Measurements from ENCODE around the gene IRGC. TPM values are rescaled to one million over a fixed set of nuclear protein-coding genes. Genes with fewer than 3 reads are reported as not detected.

IRGC gene
- total and polyA plus RNA-seq, 2 donors (not counting 3 experiments of a cell fraction or from before 2014, with no cell fraction given): not detected

- intact Hi-C loops (cut with micrococcal nuclease) (no loop called here), dilution Hi-C loops (cut with MboI; ENCODE audit: extremely low pct_ligation_motif_present, low sequenced_read_pairs) (no loop called here)
- Histone ChIP-seq H3K9ac (replicated peaks; ENCODE audit: extremely low read depth, insufficient read depth, low read length) (no peak overlapping the region), H4K20me1 (replicated peaks; ENCODE audit: control insufficient read depth, extremely low read depth, insufficient read depth, low read length) (no peaks in the 10 kb centered on the region), H3K27me3 (ENCODE audit: control insufficient read depth in 2 of 2, insufficient read depth in 2 of 2, low read length in 2 of 2) (no peaks in the 10 kb centered on the region), H2AFZ (ENCODE audit: low read depth, low read length) (no peak overlapping the region), H3K4me1 (ENCODE audit: control insufficient read depth, extremely low read depth, insufficient read depth, low read length) (peaks cover 3% of the 10 kb centered on the region), H3K79me2 (ENCODE audit: control insufficient read depth, insufficient read depth, low read length) (no peaks in the 10 kb centered on the region), H3K36me3 (ENCODE audit: control insufficient read depth in 2 of 2, extremely low read depth in 1 of 2, insufficient read depth in 2 of 2, low read length in 2 of 2) (peaks cover 15 to 40% of the 10 kb centered on the region in 2 experiments), H3K4me2 (ENCODE audit: insufficient read depth, low read length) (no peak overlapping the region), H3K9me1 (replicated peaks; ENCODE audit: control insufficient read depth, extremely low read depth, insufficient read depth, low read length) (no peaks in the 10 kb centered on the region), H3K4me3 (replicated peaks in 1 of 3; ENCODE audit: insufficient read depth in 1 of 3, low read depth in 1 of 3, low read length in 3 of 3) (no peak overlapping the region), H3K27ac (ENCODE audit: insufficient read depth, low read depth, low read length) (no peak overlapping the region), H3K9me3 (replicated peaks; ENCODE audit: control insufficient read depth, insufficient read depth, low read length) (no peaks in the 10 kb centered on the region)
- TF ChIP-seq POLR2A (IDR thresholded peaks at IDR 0.05; ENCODE audit: low read depth, low read length) (no peak), EZH2 (IDR thresholded peaks at IDR 0.05; ENCODE audit: borderline replicate concordance, low read depth, low read length, severe bottlenecking) (no peak), FOS (IDR thresholded peaks at IDR 0.05; ENCODE audit: borderline replicate concordance, insufficient read depth, low read length) (no peak), CTCF (IDR thresholded peaks at IDR 0.05; ENCODE audit: extremely low read depth in 1 of 2, insufficient read depth in 1 of 2, low read depth in 1 of 2, low read length in 2 of 2) (no peak), MYC (IDR thresholded peaks at IDR 0.05; ENCODE audit: low read depth, low read length) (no peak), JUN (IDR thresholded peaks at IDR 0.05; ENCODE audit: borderline replicate concordance, insufficient read depth, insufficient read length, low read depth) (no peak), GATA2 (IDR thresholded peaks at IDR 0.05; ENCODE audit: insufficient read depth, insufficient read length, low read depth, low read length) (no peak), POLR2AphosphoS5 (IDR thresholded peaks at IDR 0.05; ENCODE audit: insufficient read depth, low read depth, low read length) (no peak), MAX (IDR thresholded peaks at IDR 0.05; ENCODE audit: insufficient read depth, insufficient read length) (no peak)
- no peak for FAIRE-seq
- no TSS peak for BruUV-seq (replicated peaks)
- no peak for DNase-seq (ENCODE audit: low read depth, low spot score)
- ChIA-PET CTCF (interaction anchor here (1.0 to 1.5 kb wide), 2 partner anchors 25 to 33 kb away, joined by 3 to 4 read pairs; no protein-coding TSS in a partner anchor), POLR2A (no interaction called here)
These were observed 25.4 kb downstream of the IRGC start for GRCh38 chr19:43741075-43741825.

Data from endothelial cell of umbilical vein (primary cell).